ENCODE data around the gene C18orf32. TPM values are rescaled to one million over a fixed set of nuclear protein-coding genes. Genes with fewer than 3 reads are reported as not detected.
"Not testable (repeated sequence)": the region's sequence is repeated elsewhere in the genome, so short reads cannot be mapped to it uniquely, and the experiment has no call there.

Gene C18orf32
- total and polyA plus RNA-seq, 2 donors (not counting 1 experiment from before 2014, with no cell fraction given) = 20.8 to 36.3 TPM

DNA sequence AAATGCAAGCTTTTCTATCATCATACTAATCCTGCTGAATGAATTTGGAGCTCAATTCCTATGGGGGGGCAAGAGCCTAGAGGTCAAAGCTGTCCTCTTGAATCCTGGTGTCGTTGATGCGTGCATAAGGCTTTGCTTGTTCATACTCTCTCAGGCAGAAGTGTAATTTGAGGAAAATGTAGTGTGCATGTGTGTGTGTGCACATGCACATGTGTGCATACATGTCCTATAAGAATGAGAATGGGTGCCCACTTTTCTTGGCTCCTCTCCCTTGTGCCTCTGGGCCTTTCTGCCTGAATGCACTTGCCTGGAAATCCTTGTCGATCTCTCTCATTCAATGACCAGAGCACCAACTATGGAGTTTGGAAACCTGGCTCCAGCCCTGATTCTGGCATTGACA, 28.5 kb upstream of the C18orf32 start:
- CTCF ChIA-PET = interaction anchor here (0.7 to 2.7 kb wide), 3 partner anchors 9 to 345 kb away, joined by 3 to 11 read pairs (median 4); no protein-coding TSS in a partner anchor
- H3K4me3 ChIP-seq (ENCODE audit: control extremely low read depth in 1 of 5, extremely low read depth in 1 of 5, insufficient read depth in 1 of 5, low read depth in 2 of 5, low read length in 4 of 5) = no peak overlapping the region
- Mint-ChIP-seq H3K27me3 (peaks cover 11% of the 10 kb centered on the region), H3K4me3 (no peak overlapping the region), H3K9me3 (ENCODE audit: insufficient read depth) (no peaks in the 10 kb centered on the region), H3K4me1 (no peaks in the 10 kb centered on the region), H3K27ac (no peak overlapping the region)
- no peaks in the 10 kb centered on the region for H3K4me1 ChIP-seq (ENCODE audit: control insufficient read depth in 2 of 2, insufficient read depth in 2 of 2, low read length in 2 of 2)
- no peaks in the 10 kb centered on the region for H3K36me3 ChIP-seq (replicated peaks in 1 of 2; ENCODE audit: control extremely low read depth in 1 of 2, control insufficient read depth in 1 of 2, extremely low read depth in 1 of 2, insufficient read depth in 2 of 2, low read length in 1 of 2)
- intact Hi-C loops (cut with micrococcal nuclease) = no loop called here
- POLR2A ChIA-PET = no interaction called here
- no peaks in the 10 kb centered on the region for H3K79me2 ChIP-seq (ENCODE audit: control insufficient read depth, insufficient read depth, low read length)
- no peak overlapping the region for H3K9ac ChIP-seq (ENCODE audit: low read length)
- WGBS (ENCODE audit: insufficient coverage) = 94% methylated on average over 3 of the region's 3 CpGs
- H3K4me2 ChIP-seq (replicated peaks; ENCODE audit: low read depth, low read length, poor library complexity, severe bottlenecking) = no peak overlapping the region
- no peaks in the 10 kb centered on the region for H3K9me3 ChIP-seq (ENCODE audit: control extremely low read depth in 1 of 3, control insufficient read depth in 2 of 3, insufficient read depth in 1 of 3, low read length in 2 of 3)
- H4K20me1 ChIP-seq (ENCODE audit: control insufficient read depth, insufficient read depth, low read length, poor library complexity, severe bottlenecking) = no peaks in the 10 kb centered on the region
- no peak overlapping the region for H2AFZ ChIP-seq (ENCODE audit: insufficient read depth, low read depth, low read length, poor library complexity, severe bottlenecking)
- no peak overlapping the region for H3K27ac ChIP-seq (ENCODE audit: low read length in 2 of 2)
- no peaks in the 10 kb centered on the region for H3K27me3 ChIP-seq (replicated peaks in 1 of 4; ENCODE audit: control extremely low read depth in 1 of 4, control insufficient read depth in 3 of 4, insufficient read depth in 4 of 4, low read length in 3 of 4)
- TF ChIP-seq, protein P1, sequence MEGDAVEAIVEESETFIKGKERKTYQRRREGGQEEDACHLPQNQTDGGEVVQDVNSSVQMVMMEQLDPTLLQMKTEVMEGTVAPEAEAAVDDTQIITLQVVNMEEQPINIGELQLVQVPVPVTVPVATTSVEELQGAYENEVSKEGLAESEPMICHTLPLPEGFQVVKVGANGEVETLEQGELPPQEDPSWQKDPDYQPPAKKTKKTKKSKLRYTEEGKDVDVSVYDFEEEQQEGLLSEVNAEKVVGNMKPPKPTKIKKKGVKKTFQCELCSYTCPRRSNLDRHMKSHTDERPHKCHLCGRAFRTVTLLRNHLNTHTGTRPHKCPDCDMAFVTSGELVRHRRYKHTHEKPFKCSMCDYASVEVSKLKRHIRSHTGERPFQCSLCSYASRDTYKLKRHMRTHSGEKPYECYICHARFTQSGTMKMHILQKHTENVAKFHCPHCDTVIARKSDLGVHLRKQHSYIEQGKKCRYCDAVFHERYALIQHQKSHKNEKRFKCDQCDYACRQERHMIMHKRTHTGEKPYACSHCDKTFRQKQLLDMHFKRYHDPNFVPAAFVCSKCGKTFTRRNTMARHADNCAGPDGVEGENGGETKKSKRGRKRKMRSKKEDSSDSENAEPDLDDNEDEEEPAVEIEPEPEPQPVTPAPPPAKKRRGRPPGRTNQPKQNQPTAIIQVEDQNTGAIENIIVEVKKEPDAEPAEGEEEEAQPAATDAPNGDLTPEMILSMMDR (IDR thresholded peaks at IDR 0.05) = no peak
- no peak for TF ChIP-seq EZH2 (IDR thresholded peaks at IDR 0.05; ENCODE audit: borderline replicate concordance, insufficient read depth, low read depth, low read length, poor library complexity, severe bottlenecking)
- DNase-seq (no peak), ATAC-seq (ENCODE audit: low read depth) (no peak)

- POLR2A ChIA-PET; H3K9me3 ChIP-seq (ENCODE audit: control extremely low read depth in 1 of 3, control insufficient read depth in 2 of 3, insufficient read depth in 1 of 3, low read length in 2 of 3); H3K4me3 ChIP-seq (ENCODE audit: control extremely low read depth in 1 of 5, extremely low read depth in 1 of 5, insufficient read depth in 1 of 5, low read depth in 2 of 5, low read length in 4 of 5); H3K4me2 ChIP-seq (replicated peaks; ENCODE audit: low read depth, low read length, poor library complexity, severe bottlenecking); intact Hi-C loops (cut with micrococcal nuclease); DNase-seq; H3K27me3 ChIP-seq (replicated peaks in 1 of 4; ENCODE audit: control extremely low read depth in 1 of 4, control insufficient read depth in 3 of 4, insufficient read depth in 4 of 4, low read length in 3 of 4); H3K36me3 ChIP-seq (replicated peaks in 1 of 2; ENCODE audit: control extremely low read depth in 1 of 2, control insufficient read depth in 1 of 2, extremely low read depth in 1 of 2, insufficient read depth in 2 of 2, low read length in 1 of 2); H3K9ac ChIP-seq (ENCODE audit: low read length); H3K27ac Mint-ChIP-seq; H3K9me3 Mint-ChIP-seq (ENCODE audit: insufficient read depth); H3K79me2 ChIP-seq (ENCODE audit: control insufficient read depth, insufficient read depth, low read length); ATAC-seq (ENCODE audit: low read depth); H3K4me1 ChIP-seq (ENCODE audit: control insufficient read depth in 2 of 2, insufficient read depth in 2 of 2, low read length in 2 of 2); H2AFZ ChIP-seq (ENCODE audit: insufficient read depth, low read depth, low read length, poor library complexity, severe bottlenecking); H4K20me1 ChIP-seq (ENCODE audit: control insufficient read depth, insufficient read depth, low read length, poor library complexity, severe bottlenecking); H3K4me1 Mint-ChIP-seq; H3K27ac ChIP-seq (ENCODE audit: low read length in 2 of 2); H3K4me3 Mint-ChIP-seq: not testable (repeated sequence)
- H3K27me3 Mint-ChIP-seq = peaks cover 11% of the 10 kb centered on the region
- WGBS (ENCODE audit: insufficient coverage) = 100% methylated on average over 1 of the region's 5 CpGs
- CTCF ChIA-PET = interaction anchor here (1.3 to 2.7 kb wide), 3 partner anchors 10 to 349 kb away, joined by 3 to 11 read pairs (median 3); no protein-coding TSS in a partner anchor
Measured at GRCh38 chr18:49515003-49515402, 28.0 kb upstream of the C18orf32 start.

Measured in B cell (primary cell).